Caco-2 (cell line): ENCODE results near the gene SLC39A10. TPM values are rescaled to one million over a fixed set of nuclear protein-coding genes. Genes with fewer than 3 reads are reported as not detected.
"Not testable (repeated sequence)": the region's sequence is repeated elsewhere in the genome, so short reads cannot be mapped to it uniquely, and the experiment has no call there.

ENCODE experiments used
- BruUV-seq: library from RNA; stranded (reverse); fragments of 400-500 nt; replicated peaks from 2 replicates; lab custom pipeline; 2021; lab: Mats Ljungman, UMichigan
- CTCF ChIA-PET: fragments of 300-600 bp; sonication (Branson Sonifier 250); formaldehyde crosslinking; loops from one replicate; lab custom pipeline; 2022; ENCODE audit warnings: antibody characterized with exemption; lab: Charles Lee
- POLR2A ChIA-PET: fragments of 300-600 bp; sonication (Branson Sonifier 250); formaldehyde crosslinking; loops from one replicate; lab custom pipeline; 2022; ENCODE audit warnings: antibody characterized with exemption; lab: Charles Lee
- DNase-seq, 2 experiments: peaks; one replicate each; pipeline versions ENCODE4 v3.0.0 to v3.0.0-alpha.2; 2020 to 2022
- H3K27me3 ChIP-seq: replicated peaks from 2 replicates; pipeline ENCODE4 v1.6.0; 2011; ENCODE audit warnings: low read length; ENCODE audit not compliant: control insufficient read depth, insufficient read depth
- H3K36me3 ChIP-seq: 2 replicates; pipeline ENCODE4 v1.5.1; 2011; ENCODE audit warnings: low read length; ENCODE audit not compliant: control insufficient read depth, insufficient read depth
- H3K4me1 ChIP-seq: fragments of 250-450 bp; sonication (Bioruptor Pico); 2 replicates; pipeline ENCODE4 v1.5.1; 2020; ENCODE audit warnings: mild to moderate bottlenecking
- H3K4me3 ChIP-seq: 2 replicates; pipeline ENCODE4 v1.5.1; 2011; ENCODE audit warnings: low read depth, mild to moderate bottlenecking, control low read depth, low read length
- H3K9me3 ChIP-seq: fragments of 250-450 bp; sonication (Bioruptor Pico); 2 replicates; pipeline ENCODE4 v1.5.1; 2020; ENCODE audit warnings: mild to moderate bottlenecking, moderate library complexity
- H3K27ac Mint-ChIP-seq: one replicate; pipeline ENCODE4 v1.8.0; 2022; ENCODE audit warnings: mixed read lengths; ENCODE audit not compliant: unreplicated experiment
- H3K27me3 Mint-ChIP-seq: one replicate; pipeline ENCODE4 v1.8.0; 2022; ENCODE audit warnings: mixed read lengths; ENCODE audit not compliant: insufficient read depth, unreplicated experiment
- H3K36me3 Mint-ChIP-seq: one replicate; pipeline ENCODE4 v1.8.0; 2022; ENCODE audit warnings: mild to moderate bottlenecking, mixed read lengths; ENCODE audit not compliant: insufficient read depth, unreplicated experiment
- H3K4me1 Mint-ChIP-seq: one replicate; pipeline ENCODE4 v1.8.0; 2022; ENCODE audit warnings: low read depth, mixed read lengths; ENCODE audit not compliant: unreplicated experiment
- H3K4me3 Mint-ChIP-seq: one replicate; pipeline ENCODE4 v1.8.0; 2022; ENCODE audit warnings: mild to moderate bottlenecking, moderate library complexity, mixed read lengths; ENCODE audit not compliant: unreplicated experiment
- H3K9me3 Mint-ChIP-seq: one replicate; pipeline ENCODE4 v1.8.0; 2022; ENCODE audit warnings: mixed read lengths; ENCODE audit not compliant: unreplicated experiment
- intact Hi-C: fragments of 100-400 bp; cut with micrococcal nuclease; formaldehyde crosslinking; loops from one replicate; pipeline ENCODE4 v1.10.0; 2022; ENCODE audit not compliant: unreplicated experiment
- total RNA-seq: library from RNA; stranded (reverse); gene quantifications from 2 replicates; pipeline ENCODE4 v1.2.3, GENCODE V29; 2022
- TF ChIP-seq, protein P1 (sequence below), 2 experiments: fragments of 200-600 bp in 1 of 2; IDR thresholded peaks; 1 replicate in 1 of 2; 2 replicates in 1 of 2; pipeline versions ENCODE4 v1.5.1 to v1.8.0; 2011 to 2022; ENCODE audit warnings: antibody characterized with exemption in 1 of 2, control low read depth in 1 of 2, inconsistent platforms in 1 of 2, low read depth in 1 of 2, low read length in 1 of 2, mild to moderate bottlenecking in 1 of 2, moderate library complexity in 1 of 2; ENCODE audit not compliant: insufficient read depth in 1 of 2, severe bottlenecking in 1 of 2, unreplicated experiment in 1 of 2

SLC39A10 gene
- total RNA-seq, 1 experiment from 2014 or later = 45.5 TPM

GRCh38 chr2:195642027-195642678, 14.9 kb upstream of the SLC39A10 start:
- H3K27me3 ChIP-seq = no peaks in the 10 kb centered on the region
- POLR2A ChIA-PET = no interaction called here
- no peak for DNase-seq
- no peaks in the 10 kb centered on the region for H3K27me3 Mint-ChIP-seq
- CTCF ChIA-PET = no interaction called here
- no peaks in the 10 kb centered on the region for H3K9me3 Mint-ChIP-seq
- no peak overlapping the region for H3K4me3 Mint-ChIP-seq
- intact Hi-C loops = no loop called here
- no peak overlapping the region for H3K4me3 ChIP-seq
- no peaks in the 10 kb centered on the region for H3K9me3 ChIP-seq
- no peaks in the 10 kb centered on the region for H3K4me1 Mint-ChIP-seq
- TF ChIP-seq, protein P1, sequence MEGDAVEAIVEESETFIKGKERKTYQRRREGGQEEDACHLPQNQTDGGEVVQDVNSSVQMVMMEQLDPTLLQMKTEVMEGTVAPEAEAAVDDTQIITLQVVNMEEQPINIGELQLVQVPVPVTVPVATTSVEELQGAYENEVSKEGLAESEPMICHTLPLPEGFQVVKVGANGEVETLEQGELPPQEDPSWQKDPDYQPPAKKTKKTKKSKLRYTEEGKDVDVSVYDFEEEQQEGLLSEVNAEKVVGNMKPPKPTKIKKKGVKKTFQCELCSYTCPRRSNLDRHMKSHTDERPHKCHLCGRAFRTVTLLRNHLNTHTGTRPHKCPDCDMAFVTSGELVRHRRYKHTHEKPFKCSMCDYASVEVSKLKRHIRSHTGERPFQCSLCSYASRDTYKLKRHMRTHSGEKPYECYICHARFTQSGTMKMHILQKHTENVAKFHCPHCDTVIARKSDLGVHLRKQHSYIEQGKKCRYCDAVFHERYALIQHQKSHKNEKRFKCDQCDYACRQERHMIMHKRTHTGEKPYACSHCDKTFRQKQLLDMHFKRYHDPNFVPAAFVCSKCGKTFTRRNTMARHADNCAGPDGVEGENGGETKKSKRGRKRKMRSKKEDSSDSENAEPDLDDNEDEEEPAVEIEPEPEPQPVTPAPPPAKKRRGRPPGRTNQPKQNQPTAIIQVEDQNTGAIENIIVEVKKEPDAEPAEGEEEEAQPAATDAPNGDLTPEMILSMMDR (IDR thresholded peaks at IDR 0.05; ENCODE audit: insufficient read depth in 1 of 2, low read depth in 1 of 2, low read length in 1 of 2, severe bottlenecking in 1 of 2, unreplicated experiment in 1 of 2) = no peak
- H3K4me1 ChIP-seq = no peaks in the 10 kb centered on the region
- H3K36me3 ChIP-seq = no peaks in the 10 kb centered on the region
- no peak overlapping the region for H3K27ac Mint-ChIP-seq
- no TSS peak for BruUV-seq
- H3K36me3 Mint-ChIP-seq = no peaks in the 10 kb centered on the region

DNA sequence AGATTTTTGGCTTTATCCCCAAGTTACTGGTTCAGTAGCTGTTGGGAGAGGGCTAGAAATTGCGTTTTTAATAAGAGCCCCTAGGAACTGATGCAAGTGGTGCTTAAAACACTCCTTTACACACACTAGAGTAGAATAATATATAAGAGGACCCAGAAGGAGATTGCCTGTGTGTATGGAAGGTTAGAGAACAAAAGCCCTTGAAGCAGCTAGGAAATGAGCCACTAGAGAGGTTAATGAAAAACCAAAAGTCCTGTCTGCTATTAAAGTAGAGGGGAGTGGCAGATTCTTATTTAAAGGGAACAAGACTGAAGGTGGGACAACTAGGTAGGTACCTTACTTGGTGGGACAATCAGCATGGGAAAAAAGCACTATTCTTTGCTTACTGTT, 14.4 kb upstream of the SLC39A10 start:
- Mint-ChIP-seq H3K36me3 (no peaks in the 10 kb centered on the region), H3K27me3 (no peaks in the 10 kb centered on the region), H3K9me3 (no peaks in the 10 kb centered on the region), H3K4me3 (no peak overlapping the region), H3K27ac (no peak overlapping the region), H3K4me1 (no peaks in the 10 kb centered on the region)
- ChIA-PET POLR2A (no interaction called here), CTCF (no interaction called here)
- no peak for DNase-seq
- intact Hi-C loops = no loop called here
- Histone ChIP-seq H3K4me1 (no peaks in the 10 kb centered on the region), H3K9me3 (no peaks in the 10 kb centered on the region), H3K36me3 (no peaks in the 10 kb centered on the region), H3K4me3 (no peak overlapping the region), H3K27me3 (no peaks in the 10 kb centered on the region)
- TF ChIP-seq, protein P1 (IDR thresholded peaks at IDR 0.05; ENCODE audit: insufficient read depth in 1 of 2, low read depth in 1 of 2, low read length in 1 of 2, severe bottlenecking in 1 of 2, unreplicated experiment in 1 of 2) = no peak
- BruUV-seq = no TSS peak

GRCh38 chr2:195644708-195645107, 12.3 kb upstream of the SLC39A10 start:
- DNase-seq, H3K36me3 ChIP-seq, intact Hi-C loops, H3K9me3 ChIP-seq, H3K9me3 Mint-ChIP-seq, H3K36me3 Mint-ChIP-seq, BruUV-seq, H3K4me1 ChIP-seq, H3K4me3 ChIP-seq, H3K27ac Mint-ChIP-seq, POLR2A ChIA-PET, CTCF ChIA-PET, H3K27me3 ChIP-seq, H3K4me3 Mint-ChIP-seq, H3K27me3 Mint-ChIP-seq, H3K4me1 Mint-ChIP-seq: not testable (repeated sequence)
